Dermis microvascular lymphatic vessel endothelial cell (primary cell): ENCODE measurements around the gene TRIM43B. TPM values are rescaled to one million over a fixed set of nuclear protein-coding genes. Genes with fewer than 3 reads are reported as not detected.
"Not testable (repeated sequence)": the region's sequence is repeated elsewhere in the genome, so short reads cannot be mapped to it uniquely, and the experiment has no call there.

Experiments
- DNase-seq, 2 donors: peaks; one replicate each; pipeline versions ENCODE4 v3.0.0 to v3.0.0-alpha.2; 2010; ENCODE audit warnings: low read depth in 2 of 2
- total RNA-seq: library from RNA; depleted of rRNA; stranded (reverse); fragments of >200 nt; gene quantifications from 2 replicates; pipeline ENCODE4 v1.2.1, GENCODE V29; 2014

TRIM43B gene
- total RNA-seq, 1 donor from 2014 or later, result not detected

GRCh38 chr2:95433973-95434372, 50.6 kb downstream of the TRIM43B start:
- not testable (repeated sequence) for DNase-seq

DNA sequence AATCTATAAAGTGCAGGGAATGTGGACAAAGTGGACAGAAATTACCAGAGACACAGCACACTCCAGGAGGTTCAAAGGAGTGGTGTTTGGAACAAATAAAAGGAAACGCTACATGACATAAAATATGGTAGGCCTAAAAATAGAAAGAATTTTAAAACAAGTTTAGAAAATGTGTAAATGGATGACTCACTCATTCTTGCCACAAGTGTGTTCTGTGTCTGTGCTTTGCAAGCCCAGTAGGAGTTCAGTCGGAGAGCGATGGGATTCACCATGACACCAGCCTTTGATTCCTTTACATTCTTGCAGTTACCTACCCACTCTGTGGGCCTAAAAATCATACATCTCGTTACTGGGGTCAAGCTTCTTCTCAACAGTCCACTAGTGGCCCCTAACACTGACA, 51.2 kb downstream of the TRIM43B start:
- not testable (repeated sequence) for DNase-seq

DNA sequence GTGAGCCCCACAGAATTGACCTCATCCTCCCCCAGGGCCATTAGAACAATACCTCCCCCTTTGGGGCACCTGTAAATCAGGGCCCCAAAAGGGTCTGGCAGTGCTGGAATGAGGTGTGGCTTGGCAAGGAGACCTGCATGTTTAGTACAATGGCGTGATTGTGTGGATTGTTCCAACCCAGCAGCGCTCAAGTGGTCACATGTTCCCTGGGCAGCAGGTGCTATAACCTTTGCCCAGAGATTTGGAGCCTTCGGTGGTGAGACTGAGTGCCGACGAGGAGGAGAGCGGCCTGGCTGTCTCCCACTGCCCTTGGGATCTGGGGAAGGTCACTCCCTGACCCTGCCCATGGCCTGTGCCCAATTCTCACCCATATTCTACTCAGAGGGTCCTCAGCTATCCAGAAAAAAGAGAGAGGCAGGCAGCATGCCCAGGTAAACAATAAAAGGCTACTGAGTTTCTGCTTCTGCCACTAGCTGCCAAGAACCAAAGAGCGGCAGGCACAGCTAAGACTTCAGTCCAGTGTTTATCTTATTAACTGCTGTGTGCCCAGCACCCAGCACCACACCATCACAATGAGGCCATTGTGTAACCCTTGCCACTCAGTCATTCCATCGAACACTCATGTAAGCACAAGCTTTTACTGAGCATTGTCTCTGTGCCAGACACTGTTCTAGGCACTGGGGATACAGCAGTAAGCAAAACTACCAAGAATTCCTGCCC, 54.6 kb downstream of the TRIM43B start:
- DNase-seq, result not testable (repeated sequence)

- DNase-seq, result not testable (repeated sequence)
Observed at GRCh38 chr2:95427196-95427867, 57.2 kb downstream of the TRIM43B start.

Other genes with a start within 250 kb of the TRIM43B start
- gene PROM2, start 210.3 kb downstream of the TRIM43B start, total RNA-seq, result under 0.01 and 0.13 TPM in 2 replicates
- gene KCNIP3, start 187.4 kb downstream of the TRIM43B start, total RNA-seq, result 0.13 TPM in 2 replicates
- gene FAHD2A, start 82.0 kb downstream of the TRIM43B start, total RNA-seq, result 26.4 and 27.3 TPM in 2 replicates
- not detected in 2 replicates for gene TRIM43, start 107.2 kb upstream of the TRIM43B start, total RNA-seq